GM19239 (cell line): ENCODE measurements around the gene LETM1.
A peak's percentile ranks its signal among the peaks of the same experiment; 100 is the strongest.

Source experiments
- DNase-seq: peaks from one replicate; pipeline ENCODE4 v3.0.0; 2011; ENCODE audit warnings: low spot score; ENCODE audit not compliant: insufficient read length
- FAIRE-seq: peaks from 2 replicates; lab custom pipeline; 2011; peaks lifted over from hg19 to GRCh38; lab: Jason Lieb, UNC

LETM1 gene

DNA sequence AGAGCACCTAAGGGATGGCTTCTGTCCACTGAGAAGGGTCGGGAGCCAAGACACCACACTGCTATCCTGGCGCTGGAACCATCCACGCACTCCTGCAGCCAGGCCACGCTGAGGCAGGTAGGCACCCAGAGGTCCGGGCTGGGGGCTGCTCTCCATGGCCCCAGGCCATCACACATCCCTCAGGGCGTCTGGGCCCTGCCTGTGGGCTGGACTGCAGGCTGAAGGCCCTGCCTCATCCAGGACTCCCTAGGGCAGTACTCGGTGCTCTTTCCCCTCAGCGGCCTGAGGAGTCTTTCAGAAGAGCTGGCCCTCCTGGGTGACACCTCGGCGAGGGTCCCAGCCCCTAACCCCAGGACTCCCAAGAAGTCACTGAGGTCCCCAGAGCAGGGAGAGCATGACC lies 45.2 kb downstream of the LETM1 start:
- DNase-seq, result no peak
- FAIRE-seq, result no peak

DNA sequence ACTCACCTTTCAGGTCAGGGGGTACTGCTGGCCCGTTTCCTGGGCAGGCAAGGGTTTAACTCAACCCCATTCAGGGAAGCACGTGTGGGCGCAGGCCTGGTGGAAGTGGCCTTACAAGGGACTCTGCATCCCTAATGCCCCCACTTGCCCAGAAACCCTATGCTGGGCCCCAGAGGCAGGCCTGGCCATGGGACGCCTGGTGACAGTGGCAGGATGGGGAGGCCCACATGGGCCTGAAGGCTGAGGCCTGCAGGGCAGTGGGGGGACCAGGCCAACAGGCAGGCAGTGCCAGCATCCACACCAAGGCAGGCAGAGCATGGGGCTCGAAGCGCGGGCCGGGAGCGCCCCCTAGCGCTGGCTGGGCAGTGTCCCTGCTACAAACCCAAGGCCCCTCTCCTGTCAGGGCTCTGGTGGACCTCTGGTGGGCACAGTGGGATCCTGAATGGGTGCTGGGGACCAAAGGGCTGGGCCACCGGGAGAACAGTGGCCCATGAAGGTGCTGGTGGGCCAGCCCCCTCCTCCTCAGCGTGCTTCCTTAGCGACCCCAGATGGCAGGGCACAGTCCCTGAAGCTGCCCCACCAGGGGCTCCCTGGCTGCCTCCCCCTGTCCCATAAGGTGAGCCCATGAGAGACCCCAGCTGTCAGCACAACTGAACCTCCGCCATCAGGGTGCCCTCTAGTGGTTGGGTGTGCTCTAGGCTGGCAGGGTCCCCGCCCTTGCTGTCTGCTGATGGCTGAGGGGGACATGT lies 46.0 kb downstream of the LETM1 start:
- peak; percentile 96 for DNase-seq
- peak; percentile 80 for FAIRE-seq

DNA sequence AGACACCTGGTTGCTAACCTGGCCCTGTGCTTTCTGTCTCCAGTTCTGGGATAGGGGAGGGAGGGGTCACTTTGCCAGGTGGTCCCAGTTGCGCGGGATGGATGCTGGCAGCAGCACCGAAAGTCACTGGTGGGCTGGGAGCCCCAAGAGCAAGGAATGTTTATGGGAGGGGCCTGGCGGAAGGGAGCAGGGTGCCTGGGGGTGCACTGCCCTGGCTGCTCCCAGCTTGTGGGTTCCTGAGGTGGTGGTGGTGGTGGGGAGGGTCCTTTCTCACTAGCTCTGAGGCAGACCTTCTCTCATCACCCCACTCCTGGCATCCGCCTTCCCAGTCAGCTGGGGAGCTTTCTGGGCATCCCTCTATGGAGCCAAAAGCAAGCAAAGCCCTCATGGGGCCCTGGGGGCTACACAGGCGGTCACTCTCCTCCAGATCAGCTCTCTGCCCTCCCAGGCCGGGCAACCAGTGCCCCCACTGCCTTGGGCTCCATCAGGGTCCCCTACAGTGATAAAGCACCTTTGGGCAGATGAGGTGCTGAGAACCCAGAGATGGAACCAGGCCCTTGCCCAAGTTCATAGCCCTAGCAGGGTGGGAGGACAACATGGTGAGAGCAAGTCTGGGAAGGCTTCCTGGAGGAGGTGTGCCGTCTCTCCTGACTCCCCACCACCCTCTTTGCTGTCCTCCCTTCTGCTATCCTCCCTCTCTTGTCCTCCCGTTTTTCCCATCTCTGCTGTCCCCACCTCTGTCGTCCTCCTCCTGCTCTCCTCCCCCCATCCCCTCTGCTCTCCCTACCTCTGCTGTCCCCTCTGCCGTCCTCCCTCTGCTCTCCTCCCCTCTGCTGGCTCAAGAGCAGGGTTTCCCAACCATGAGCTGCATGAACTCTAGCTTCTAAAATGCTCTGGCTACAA lies 46.9 kb downstream of the LETM1 start:
- DNase-seq (no peak), FAIRE-seq (no peak)

DNA sequence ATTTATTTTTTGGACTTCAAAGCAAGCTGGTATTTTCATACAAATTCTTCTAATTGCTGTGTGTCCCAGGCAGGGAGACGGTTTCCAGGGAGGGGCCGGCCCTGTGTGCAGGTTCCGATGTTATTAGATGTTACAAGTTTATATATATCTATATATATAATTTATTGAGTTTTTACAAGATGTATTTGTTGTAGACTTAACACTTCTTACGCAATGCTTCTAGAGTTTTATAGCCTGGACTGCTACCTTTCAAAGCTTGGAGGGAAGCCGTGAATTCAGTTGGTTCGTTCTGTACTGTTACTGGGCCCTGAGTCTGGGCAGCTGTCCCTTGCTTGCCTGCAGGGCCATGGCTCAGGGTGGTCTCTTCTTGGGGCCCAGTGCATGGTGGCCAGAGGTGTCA lies 47.6 kb downstream of the LETM1 start:
- FAIRE-seq (no peak), DNase-seq (no peak)

DNA sequence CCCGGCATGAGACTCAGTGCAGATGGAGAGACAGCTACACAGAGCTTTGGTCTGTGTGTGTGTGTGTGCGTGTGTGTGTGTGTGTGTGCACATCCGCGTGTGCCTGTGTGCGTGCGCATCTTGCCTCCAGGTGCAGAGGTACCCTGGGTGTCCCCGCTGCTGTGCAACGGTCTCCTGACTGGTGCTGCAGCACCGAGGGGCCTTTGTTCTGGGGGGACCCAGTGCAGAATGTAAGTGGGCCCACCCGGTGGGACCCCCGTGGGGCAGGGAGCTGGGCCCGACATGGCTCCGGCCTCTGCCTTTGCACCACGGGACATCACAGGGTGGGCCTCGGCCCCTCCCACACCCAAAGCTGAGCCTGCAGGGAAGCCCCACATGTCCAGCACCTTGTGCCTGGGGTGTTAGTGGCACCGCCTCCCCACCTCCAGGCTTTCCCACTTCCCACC lies 48.6 kb downstream of the LETM1 start:
- DNase-seq, result no peak
- no peak for FAIRE-seq

DNA sequence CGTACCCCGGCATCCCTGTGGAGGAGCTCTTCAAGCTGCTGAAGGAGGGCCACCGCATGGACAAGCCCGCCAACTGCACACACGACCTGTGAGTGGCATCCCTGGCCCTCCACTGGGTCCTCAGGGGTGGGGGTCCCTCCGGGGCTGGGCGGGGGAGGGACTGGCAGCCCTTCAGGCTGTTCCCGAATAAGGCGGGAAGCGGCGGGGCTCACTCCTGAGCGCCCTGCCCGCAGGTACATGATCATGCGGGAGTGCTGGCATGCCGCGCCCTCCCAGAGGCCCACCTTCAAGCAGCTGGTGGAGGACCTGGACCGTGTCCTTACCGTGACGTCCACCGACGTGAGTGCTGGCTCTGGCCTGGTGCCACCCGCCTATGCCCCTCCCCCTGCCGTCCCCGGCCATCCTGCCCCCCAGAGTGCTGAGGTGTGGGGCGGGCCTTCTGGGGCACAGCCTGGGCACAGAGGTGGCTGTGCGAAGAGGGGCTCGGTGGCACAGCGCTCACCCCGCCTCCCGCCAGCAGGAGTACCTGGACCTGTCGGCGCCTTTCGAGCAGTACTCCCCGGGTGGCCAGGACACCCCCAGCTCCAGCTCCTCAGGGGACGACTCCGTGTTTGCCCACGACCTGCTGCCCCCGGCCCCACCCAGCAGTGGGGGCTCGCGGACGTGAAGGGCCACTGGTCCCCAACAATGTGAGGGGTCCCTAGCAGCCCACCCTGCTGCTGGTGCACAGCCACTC lies 49.2 kb downstream of the LETM1 start:
- no peak for DNase-seq
- no peak for FAIRE-seq

DNA sequence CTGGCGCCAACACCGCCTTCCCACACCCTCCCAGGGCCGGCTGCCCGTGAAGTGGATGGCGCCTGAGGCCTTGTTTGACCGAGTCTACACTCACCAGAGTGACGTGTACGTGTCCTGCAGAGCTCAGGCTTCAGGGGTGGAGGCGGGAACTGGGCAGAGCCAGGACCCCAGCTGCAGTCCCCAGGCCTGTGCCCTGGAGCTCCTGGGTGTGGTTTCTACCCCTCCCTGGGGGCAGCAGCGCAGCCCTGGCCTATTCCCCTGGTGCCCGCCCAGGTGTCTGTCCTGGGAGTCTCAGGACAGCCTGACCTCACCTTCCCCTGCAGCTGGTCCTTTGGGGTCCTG lies 49.8 kb downstream of the LETM1 start:
- DNase-seq, result no peak
- FAIRE-seq, result no peak

DNA sequence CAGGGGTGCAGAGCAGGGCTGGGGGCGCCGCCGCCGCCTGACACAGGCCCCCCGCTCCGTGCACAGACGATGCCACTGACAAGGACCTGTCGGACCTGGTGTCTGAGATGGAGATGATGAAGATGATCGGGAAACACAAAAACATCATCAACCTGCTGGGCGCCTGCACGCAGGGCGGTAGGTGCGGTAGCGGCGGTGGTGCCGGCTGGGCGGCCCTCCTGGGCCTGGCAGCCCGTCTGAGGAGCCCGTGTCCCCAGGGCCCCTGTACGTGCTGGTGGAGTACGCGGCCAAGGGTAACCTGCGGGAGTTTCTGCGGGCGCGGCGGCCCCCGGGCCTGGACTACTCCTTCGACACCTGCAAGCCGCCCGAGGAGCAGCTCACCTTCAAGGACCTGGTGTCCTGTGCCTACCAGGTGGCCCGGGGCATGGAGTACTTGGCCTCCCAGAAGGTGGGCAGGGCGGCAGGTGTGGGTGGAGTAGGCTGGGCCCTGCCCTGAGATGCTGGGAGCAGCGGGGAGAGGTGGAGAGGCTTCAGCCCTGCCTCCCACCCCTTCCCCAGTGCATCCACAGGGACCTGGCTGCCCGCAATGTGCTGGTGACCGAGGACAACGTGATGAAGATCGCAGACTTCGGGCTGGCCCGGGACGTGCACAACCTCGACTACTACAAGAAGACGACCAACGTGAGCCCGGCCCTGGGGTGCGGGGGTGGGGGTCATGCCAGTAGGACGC lies 50.3 kb downstream of the LETM1 start:
- no peak for DNase-seq
- no peak for FAIRE-seq

DNA sequence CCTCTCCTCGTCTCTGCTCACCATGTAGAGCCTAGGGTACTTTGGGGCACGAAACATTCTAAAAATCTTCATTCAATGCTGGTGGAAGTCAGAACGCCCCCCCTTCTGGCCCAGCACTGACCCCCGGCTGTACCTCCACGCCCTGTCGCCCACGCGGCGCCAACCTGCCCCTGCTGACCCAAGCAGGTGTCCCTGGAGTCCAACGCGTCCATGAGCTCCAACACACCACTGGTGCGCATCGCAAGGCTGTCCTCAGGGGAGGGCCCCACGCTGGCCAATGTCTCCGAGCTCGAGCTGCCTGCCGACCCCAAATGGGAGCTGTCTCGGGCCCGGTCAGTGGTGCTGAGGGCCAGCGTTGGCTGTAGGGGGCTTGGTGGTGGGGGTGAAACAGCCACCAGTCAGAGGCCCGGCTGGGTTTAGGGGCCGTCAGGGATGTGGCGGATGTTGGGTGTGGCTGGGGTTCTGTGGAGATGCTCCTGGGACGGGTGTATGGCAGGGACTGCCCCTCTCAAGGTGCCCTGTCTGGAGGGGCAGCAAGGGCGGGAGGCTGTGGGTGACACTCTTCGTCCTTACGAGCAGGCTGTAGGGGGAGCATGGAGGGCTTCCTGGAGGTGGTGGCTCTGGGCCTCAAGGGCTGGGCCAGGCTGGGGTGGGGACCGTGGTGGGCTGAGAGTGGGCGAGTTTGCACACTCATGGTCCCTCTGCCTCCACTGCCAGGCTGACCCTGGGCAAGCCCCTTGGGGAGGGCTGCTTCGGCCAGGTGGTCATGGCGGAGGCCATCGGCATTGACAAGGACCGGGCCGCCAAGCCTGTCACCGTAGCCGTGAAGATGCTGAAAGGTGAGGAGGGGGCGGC lies 51.1 kb downstream of the LETM1 start:
- FAIRE-seq (no peak), DNase-seq (no peak)

DNA sequence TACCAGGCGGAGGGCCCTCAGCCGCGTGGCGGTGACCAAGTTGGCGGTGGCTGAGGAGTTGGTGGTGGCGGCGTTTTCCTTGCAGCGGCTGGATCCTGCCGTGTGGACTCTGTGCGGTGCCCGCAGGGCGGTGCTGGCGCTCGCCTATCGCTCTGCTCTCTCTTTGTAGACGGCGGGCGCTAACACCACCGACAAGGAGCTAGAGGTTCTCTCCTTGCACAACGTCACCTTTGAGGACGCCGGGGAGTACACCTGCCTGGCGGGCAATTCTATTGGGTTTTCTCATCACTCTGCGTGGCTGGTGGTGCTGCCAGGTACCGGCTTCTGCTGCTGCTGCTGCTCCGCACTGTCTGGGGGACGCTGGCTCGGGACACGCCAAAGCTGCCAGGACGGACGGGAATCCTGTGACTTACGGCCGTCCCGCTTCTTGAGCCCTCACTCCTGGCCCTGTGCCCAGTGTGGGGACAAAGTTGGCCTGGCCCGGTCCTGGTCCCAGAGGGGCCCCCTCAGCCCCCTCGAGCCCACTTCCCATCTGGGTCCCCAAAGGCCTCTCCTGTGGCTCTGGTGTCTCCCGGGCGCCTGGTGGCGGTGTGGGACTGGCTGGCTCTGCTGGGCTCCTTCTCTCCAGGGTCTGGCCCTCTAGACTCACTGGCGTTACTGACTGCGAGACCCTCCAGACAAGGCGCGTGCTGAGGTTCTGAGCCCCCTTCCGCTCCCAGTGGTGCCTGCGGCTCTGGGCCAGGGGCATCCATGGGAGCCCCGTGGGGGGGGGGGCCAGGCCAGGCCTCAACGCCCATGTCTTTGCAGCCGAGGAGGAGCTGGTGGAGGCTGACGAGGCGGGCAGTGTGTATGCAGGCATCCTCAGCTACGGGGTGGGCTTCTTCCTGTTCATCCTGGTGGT lies 52.2 kb downstream of the LETM1 start:
- FAIRE-seq, result no peak
- no peak for DNase-seq

DNA sequence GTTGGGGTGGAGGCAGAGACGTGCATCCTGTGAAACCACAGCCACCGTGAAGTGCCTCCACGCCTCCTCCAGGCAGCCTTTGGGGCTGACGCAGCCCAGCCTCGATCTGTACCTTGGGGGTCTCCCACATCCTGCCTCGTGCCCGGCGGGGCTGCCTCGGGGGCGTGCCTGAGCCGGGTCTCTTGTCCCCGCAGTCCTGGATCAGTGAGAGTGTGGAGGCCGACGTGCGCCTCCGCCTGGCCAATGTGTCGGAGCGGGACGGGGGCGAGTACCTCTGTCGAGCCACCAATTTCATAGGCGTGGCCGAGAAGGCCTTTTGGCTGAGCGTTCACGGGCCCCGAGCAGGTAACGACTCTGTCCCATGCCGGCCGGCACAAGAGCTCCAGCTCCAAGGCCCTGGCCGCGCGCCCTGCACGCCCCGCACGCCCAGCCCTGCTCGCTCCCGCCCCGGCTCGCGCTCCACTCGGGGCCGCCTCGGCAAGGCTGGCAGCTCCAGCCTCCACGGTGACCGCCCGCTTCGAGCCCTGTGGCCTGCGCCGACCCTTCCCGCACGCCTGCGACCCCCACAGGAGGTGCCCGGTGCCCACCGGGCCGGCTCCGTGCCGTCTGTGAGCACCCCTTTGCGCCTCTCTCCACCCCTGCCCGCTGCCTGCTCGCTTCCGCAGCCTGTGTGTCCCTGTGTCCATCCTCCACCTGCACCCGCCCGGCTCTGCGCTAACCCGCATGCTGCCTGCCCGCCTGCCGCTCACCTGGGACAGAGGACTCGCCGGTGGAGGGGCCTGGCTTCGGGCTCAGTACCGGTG lies 53.0 kb downstream of the LETM1 start:
- no peak for FAIRE-seq
- no peak for DNase-seq

DNA sequence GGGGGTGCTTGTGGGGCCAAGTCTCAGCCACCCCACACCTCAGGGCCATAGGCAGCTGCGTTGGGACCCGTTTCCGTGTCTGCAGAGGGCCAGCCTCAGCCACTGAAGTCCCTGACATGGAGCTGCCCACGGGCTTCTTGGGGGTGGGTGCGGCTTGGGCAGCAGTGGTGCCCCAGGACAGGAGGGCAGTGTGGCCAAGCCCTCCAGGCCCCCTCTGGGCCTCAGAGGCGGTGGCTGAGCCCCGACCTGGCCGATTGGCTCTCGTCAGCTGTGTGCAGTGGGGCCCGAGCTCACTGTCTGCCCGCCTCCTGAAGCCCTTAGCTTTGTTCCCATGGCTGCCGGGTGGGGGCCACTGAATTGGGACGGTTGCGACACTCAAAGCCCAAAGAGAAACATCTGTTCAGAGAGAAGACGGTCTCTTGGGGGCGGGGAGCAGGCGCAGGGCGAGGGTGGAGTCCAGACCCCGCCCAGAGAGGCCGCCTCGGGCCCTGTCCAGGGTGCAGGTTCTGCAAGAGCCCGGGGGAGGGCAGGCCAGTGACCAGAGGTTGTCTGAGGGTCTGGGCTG lies 53.7 kb downstream of the LETM1 start:
- DNase-seq (no peak), FAIRE-seq (no peak)

DNA sequence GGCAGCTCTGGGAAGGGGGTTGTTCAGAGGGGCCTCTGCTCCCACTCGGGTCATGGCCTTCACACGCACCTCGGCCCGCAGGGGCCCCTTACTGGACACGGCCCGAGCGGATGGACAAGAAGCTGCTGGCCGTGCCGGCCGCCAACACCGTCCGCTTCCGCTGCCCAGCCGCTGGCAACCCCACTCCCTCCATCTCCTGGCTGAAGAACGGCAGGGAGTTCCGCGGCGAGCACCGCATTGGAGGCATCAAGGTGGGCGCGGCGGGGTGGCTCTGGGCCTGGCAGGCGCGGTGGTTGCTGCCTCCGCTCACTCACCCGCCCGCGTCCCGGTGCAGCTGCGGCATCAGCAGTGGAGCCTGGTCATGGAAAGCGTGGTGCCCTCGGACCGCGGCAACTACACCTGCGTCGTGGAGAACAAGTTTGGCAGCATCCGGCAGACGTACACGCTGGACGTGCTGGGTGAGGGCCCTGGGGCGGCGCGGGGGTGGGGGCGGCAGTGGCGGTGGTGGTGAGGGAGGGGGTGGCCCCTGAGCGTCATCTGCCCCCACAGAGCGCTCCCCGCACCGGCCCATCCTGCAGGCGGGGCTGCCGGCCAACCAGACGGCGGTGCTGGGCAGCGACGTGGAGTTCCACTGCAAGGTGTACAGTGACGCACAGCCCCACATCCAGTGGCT lies 54.5 kb downstream of the LETM1 start:
- FAIRE-seq (no peak), DNase-seq (no peak)

DNA sequence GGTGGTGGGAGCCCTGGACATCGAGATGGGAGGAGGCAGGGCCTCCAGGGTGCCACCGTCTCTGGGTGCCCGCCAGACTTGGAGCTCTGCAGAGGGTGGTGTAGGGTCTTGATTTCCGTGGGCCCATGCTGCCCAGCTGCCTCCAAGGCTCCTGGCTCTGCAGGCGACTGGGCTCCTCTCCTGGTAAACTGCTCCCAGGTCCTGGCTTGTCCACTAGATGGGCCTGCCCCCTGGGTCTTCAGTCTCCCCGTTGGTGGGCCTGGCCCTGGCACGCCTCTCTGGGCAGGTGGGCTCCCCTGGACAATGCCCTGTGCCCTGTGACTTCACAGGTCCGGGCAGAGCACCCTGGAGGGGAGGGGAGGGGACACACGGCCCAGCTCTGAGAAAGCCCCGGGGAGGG lies 55.2 kb downstream of the LETM1 start:
- no peak for DNase-seq
- no peak for FAIRE-seq

DNA sequence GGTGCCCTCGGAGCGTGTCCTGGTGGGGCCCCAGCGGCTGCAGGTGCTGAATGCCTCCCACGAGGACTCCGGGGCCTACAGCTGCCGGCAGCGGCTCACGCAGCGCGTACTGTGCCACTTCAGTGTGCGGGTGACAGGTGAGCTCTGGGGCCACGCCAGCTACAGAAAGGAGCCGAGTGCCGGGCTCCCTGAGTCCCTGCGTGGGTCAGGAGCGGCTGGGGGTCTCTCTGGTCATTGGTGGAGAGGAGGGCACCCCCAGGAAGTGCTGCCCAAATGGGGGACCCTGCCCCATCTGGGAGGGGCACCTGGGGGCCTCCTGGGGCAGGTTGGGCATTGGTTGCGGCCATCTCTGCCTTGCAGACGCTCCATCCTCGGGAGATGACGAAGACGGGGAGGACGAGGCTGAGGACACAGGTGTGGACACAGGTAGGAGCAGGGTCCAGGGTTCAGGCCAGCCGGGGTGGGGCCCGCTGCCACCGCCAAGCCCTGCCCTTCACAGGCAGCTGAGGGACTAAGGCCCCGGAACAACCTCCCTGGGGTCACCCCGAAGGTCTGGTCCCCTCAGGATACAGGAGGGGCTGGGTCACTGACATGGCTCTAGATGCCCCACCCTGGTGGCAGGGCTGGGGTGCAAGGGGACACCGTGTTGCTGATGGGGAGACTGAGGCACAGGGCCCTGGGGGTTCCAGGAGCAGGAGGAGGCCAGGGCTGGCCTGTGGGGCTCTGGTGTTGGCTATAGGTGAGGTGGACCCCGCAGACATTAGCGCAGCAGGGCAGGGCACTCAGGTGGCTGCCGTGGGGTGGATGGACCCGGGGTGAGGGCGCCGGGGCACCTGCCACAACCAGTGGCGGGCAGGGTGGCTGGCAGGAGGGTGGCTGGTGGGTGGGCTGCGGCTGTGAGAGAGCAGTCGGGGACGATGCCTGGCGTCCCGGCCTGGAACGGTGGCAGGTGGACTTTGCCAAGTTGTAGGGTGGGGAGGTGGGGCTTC lies 56.3 kb downstream of the LETM1 start:
- DNase-seq (no peak), FAIRE-seq (no peak)
